ENCODE results near the gene GLP2R.

GLP2R gene

DNA sequence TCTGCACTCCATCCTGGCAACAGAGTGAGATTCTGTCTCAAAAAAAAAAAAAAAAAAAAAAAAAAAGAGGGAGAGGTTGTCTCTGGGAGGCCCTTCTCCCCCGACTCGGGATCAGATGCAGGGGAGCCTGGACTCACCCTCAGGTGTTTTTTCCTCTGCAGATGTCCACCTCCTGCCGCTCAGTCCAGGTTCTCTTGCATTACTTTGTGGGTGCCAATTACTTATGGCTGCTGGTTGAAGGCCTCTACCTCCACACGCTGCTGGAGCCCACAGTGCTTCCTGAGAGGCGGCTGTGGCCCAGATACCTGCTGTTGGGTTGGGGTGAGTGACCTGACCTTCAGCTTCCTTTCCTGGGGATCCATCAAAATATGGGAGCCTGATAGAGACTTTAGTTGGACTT, 34.1 kb downstream of the GLP2R start:
- no peak for DNase-seq

DNA sequence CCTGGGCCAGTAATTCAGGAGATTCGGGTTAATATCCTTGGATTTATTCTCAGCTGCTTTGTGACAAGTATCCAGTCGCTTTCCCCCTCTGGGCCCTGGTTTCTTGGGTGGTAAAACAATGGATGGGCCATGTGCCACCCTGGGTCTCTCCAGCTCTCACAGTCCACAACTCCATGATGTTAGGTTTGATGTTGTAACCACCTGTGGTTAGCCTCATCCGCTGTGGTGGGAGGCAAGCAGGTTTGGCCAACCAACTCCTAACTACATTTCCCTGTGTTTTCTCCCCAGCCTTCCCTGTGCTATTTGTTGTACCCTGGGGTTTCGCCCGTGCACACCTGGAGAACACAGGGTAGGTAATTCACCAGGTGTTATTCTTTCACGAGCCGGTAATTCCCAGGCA, 35.1 kb downstream of the GLP2R start:
- DNase-seq: no peak

DNA sequence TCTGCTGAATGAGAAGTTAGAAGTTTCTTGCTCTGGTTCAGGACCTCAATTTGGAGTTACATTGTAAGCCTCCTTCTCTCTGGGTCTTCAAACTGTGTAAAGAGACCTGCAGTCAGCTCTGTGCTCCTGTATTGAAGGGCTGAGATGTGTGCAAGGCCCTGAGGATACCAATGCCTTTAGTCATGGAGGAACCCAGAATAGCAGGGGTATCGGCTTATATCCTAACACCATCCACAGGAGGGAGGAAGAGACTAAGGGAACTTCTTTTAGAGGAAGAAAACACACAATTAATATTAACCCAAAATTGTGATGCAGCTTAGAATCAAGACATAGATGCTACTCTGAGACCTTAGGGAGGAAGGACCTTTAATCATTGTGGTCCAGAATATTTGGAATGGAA, 36.5 kb downstream of the GLP2R start:
- DNase-seq: no peak

DNA sequence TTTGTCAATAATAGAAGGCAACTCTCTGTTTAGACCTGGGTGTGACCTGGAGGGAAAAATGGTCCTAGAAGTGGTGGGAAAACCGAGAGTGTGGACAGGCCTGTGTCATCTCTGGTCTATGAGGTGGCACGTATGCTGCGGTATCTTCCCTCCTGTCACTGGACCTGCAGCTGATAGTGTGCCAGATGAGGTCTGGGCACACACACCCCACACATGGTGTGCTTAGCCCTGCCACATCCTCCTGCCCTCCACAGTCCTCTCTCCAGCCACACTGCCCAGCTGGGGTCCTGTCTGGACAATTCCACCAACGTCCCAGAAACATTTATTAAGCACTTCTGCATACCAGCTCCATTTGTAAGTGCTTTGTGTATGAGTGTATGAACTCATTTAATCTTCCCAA, 37.2 kb downstream of the GLP2R start:
- DNase-seq: no peak

DNA sequence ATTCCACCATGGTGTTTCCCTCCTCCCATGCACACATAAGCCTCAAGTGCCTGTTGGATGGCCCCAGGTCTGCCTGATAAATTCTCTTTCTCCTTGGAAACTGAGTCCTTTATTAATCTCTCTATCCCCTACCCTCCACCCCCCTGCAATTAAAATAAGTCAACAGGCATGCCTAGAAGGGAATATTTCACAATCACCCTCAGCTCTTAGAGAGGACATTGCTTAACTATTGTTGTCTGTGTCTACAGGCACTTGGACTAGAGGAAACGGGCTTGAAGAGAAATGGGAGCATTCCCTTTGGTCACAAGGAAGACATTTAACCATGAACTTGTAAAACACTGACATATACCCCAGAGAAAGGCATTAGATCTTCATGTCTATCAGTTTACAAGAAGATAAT, 39.9 kb downstream of the GLP2R start:
- DNase-seq: no peak

DNA sequence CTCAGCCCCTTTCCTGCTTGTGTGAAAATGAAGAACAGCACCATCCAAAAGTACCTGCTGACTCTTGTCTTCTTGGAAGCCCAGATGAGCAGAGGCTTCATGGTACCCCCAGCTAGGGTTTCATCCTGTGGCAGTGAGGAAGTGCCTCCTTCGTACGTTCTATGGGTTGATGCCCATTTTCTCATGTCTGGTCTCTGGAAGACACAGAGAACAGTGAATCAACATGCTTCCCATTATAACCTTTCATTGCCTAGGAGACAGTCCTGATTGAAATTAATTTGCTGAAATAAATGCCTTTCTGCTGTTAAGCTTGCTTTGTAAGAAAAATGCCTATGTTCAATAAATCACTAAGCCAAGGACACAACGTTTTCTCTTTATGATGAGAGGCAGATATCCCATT, 42.8 kb downstream of the GLP2R start:
- DNase-seq: no peak

DNA sequence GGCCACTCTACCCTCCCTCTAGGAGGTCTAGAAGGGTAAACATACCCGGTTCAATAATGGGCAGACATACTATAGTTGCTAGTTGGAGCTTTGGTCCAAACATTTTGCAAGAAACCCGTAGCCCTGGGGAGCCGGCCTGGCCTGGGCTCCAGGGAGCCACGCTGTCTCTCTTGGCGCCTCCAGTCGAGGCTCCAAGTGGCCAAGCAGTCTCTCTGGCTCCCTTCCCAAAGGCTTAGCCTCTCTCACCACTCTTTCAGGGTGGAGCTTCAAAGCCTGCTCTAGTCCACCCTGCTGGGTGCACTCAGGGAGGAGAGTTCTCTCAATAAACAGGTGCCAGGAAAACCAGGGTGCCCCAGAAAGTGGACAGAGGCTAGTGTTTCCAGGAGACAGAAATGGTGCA, 47.1 kb downstream of the GLP2R start:
- no peak for DNase-seq

DNA sequence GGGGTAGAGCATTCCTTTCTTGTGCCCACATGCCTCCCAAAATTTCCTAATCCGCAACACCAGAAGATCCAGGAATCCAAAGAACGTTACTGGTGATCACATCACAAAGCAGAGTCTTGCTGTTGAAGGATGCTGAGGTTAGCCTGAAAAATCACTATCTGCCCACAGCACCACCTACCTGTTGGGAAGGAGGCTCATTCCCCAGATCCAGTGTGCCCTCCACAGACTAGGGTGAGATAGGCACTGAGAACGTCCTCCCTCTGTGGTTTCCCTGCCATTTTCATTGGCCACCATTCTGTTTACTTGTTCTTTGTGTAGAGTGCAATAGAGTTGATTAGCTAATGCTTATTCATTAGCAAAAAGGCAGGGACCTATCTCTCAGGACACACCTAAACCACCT, 49.0 kb downstream of the GLP2R start:
- no peak for DNase-seq

DNA sequence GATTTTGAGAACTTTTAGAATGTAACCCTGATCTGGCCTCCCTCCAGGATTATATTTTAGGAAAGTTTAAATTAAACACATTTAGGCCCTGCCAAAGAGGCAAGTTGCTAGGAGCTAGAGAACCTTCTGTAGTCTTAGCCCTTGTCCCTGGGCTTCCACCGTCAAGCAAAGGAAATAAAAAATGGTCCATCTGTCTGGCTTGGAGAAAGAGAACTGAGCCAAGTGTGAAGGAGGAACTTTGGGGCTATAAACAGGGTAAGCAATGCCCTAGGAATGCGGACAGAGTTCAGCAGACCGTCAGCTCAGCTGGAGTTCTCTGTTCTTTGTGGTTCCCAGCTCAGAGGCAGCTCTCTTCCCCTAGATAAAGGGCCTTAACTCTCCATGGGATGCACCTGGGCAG, 49.7 kb downstream of the GLP2R start:
- no peak for DNase-seq

DNA sequence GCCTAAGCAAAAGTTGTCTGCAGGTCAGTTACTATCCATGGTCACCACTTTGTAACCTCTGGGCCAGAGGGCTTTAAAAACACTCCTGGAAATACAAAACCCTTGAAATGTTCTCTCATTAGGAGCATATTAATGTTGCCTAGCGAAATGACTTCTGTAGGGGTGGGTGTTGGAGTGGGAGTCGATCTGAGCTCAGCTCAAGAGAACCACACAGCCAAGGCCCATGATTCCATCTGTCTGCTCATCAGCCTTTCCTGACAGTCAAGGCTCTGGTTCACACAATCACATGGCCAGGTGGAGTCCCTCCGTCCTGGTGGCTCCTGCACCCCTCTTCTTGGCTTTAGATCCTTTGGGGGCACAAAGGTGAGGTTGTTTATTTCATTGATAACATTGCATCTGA, 52.6 kb downstream of the GLP2R start:
- no peak for DNase-seq

DNA sequence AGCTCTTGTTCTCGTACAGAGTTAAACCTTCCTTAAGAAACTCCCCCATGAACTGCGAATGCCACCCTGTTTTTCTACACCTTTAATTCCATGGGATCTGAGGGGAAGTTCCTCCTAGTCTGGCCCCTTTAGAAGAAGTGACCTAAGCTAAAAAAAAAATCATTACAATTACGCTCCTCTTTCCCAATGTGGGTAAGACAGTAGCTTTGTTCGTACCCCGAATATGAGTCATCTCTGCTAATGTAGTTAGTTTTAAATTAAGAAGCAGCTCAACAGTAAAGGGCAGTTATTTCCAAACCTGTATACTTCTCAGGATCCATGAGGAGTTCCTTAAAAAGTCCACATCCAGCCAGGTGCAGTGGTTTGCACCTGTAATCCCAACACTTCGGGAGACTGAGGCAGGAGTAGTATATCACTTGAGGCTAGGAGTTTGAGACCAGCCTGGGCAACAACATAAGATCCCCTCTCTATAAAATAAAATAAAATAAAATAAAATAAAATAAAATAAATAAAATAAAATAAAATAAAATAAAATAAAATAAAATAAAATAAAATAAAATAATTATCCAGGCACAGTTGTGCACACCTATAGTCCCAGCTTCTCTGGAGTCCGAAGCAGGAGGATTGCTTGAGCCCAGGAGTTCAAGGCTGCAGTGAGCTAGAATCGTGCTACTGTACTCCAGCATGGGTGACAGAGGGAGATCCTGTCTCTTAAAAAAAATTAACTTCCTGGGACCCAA, 53.2 kb downstream of the GLP2R start:
- DNase-seq: no peak

DNA sequence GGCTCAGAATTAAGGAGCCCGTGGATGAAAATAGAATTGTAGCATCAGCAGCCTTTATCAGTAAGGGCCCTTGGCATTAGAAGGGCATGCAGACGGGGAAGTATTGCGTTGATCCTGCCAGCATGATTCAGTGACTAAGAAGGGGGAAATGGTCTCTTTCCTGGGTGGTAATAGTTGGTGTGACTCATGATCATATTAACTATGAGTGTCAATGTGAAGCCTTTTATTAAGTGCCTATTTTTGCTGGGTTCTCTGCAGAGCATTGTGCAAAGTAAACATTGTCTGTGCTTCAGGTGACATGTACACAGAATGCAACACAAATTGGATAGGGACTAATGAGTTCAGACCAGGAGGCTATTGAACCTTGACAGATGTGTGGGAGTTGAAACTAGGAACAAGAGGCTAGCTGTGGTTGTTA, 54.9 kb downstream of the GLP2R start:
- no peak for DNase-seq

DNA sequence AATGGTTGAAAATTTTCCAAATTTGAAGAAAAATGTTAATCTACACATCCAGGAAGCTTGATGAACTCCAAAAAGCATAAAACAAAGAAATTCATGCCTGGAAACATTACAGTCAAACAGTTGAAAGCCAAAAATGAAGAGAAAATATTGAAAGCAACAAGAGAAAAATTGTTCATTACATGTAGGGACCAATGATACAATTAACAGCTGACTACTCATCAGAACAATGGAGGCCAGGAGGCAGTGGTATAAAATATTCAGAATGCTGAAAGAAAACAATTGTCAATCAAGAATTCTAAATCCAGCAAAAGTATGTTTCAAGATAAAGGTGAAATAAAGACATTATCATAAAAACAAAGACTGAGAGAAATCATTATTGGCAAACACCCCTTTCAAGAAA, 57.7 kb downstream of the GLP2R start:
- no peak for DNase-seq

DNA sequence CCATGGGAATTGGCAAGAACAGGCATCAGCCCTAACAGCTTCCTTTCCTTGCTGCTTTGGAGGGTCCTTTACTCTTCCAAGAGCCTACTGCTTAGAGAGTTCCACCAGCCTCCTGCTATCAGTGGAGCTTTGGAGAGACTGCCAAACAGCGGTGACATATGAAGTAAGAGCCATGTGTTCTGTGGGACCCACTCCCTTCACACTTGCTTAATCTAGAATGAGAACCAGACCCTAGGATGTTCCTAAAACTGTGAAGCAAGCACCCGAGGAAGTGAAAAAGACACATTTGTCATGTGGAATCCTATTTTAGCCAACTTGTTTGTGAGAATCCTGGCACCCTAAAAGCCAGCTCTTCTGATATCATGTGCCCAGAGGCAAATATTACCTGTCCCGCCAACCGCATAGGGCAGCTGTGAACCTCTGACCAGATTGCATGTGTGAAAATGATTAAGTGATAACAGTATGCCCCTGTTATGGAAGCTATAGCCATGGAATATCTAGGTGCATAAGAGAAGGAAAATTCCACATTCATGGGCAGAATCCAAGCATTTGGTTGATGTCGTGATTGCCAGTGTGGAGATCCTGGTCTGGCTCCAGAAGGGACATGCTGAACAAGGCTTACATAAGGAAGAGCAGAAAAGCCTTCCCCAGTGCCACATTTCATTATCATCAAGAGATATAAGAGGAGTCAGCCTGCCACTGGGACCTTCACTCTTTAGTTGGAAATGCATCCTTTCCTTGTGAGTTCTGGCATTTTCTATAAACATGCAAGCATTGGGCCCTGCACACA, 60.6 kb downstream of the GLP2R start:
- DNase-seq: no peak

DNA sequence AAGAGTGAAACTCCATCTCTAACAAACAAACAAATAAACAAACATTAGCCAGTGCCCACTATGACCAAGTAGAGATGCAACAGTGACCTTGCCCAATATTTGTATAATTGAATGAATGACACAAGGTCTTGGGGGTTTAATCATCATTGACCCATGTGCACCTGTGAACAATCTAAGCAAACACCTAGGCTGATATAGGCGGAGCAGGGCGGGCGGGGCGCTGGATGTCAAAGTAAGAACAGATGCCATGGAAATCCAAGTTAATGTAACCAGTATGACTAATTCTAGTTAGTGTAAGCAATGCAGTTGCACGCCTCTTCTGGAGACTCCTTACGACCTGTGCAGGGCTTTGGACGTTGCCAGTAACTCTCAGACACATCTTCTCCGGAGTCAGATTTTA, 61.8 kb downstream of the GLP2R start:
- no peak for DNase-seq

DNA sequence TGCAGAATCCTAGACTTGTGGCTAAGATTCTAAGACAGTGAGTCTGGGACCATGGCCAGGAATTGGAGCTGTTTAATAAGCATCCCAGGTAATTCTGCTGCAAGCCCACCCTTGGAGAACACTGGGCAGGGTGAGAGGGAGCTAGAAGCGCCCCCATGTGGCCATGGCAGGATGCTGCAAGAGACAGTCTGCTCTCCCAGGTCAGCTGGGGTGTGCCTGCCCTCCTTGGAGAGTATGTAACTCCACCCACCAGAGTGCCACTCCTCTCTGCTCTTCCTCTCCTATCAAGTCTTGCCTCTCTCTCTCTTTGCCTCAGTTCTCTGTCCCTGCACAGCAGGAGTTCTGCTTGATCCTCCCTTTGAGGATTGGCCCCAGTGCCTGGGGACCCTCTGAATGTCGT, 64.4 kb downstream of the GLP2R start:
- no peak for DNase-seq

DNA sequence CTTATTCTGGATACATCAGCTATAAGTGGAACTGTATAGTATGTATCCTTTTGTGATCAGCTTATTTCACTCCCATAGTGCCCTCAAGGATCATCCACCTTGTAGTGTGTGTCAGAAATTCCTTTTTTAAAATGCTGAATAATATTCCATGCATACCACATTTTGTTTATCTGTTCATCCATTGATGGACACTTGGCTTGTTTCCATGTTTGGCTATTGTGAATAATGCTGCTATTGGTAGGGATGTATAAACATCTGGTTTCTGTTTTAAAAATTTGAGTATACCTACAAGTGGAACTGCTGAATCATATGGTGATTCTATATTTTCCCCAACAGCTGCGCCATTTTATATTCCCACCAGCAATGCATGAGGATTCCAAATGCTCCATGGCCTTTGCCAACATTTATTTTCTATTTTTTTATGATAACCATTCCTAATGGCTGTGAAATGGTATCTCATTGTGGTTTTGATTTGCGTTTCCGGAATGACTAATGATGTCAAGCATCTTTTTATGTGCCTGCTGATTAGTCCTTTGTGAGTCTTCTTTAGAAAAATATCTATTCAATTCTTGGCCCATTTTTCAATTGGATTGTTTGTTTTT, 67.8 kb downstream of the GLP2R start:
- no peak for DNase-seq

DNA sequence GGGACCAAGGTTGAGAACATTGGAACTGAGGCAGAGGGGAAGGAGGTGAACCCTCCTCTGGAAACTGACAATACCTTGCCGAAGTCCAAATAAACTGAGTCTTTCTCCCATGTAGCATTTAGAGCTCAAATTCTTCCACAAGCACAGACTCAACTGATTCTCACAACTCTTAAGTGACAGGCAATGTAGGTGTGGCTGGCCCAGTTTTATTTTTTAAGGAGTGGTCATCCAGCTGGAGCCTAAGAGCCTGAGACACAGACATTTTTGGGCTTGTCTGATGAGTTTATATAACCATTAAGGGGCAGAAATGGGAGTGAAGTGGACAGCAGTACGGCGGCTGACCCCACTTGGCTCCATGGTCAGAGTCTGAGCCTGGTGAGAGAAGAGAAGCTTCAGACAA, 68.5 kb downstream of the GLP2R start:
- DNase-seq: no peak

DNA sequence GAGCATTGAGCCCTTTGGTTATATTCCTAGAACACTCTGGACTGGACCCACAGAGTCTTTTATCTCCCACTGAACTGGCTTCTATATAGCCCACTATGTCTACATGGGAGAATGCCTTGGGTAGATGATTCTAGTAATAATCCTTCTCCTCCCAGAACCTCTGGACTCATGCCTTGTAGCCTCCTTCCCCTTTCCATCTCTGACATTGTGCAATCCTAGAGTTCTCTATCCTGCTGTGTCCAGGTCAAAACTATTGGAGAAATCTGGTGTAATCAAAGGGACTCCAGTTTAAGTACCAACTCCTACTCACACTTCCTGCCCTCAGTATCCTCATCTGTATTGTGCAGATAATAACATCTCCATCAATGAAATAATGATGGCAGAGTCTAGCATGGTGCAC, 70.2 kb downstream of the GLP2R start:
- no peak for DNase-seq

DNA sequence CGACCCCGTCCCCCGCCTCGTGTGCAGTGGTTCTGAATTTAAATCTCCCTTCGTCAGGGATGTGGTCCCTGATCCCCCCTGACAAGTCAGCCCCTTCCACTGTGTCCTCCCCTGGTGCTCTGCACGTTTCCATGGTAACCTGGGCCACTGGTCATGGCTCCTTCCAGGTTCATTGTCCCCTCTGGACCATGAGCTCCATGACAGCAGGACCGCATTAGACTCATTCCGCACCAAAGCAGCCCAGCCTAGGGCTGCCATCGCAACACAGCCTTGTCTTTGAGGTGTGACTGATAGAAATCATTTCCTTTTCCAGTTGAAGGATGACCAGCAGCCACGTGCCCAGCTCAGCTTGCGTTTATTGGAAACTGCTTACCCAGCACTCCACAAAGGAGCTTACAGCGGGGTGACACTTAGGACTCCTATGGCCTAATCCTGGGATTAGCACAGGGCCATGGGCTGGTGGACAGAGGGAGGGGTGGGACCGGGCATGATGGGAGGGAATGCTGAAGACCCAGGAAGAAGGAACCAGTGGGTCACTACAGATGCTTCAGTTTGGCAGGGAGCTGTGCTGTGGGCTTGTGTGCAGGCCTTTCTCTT, 71.7 kb downstream of the GLP2R start:
- DNase-seq: no peak

DNA sequence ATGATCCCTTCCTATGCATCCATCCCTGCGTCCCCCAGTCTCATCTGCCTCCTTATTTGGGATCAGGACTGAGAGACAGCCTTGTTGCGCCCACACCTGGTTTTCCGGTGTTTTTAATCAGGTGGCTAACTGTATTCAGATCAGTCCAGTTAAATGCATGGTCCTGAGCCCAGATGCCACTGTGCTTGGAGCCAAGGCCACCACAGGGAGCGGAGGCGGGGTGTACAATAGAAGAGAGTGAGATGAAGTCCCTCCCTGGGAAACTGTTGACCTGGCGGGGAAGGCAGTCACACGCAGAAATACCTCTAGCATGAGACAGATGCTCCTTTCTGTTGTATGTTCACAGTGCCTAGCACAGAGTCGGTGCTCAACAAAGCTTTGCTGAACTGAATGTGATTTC, 73.1 kb downstream of the GLP2R start:
- DNase-seq: no peak

DNA sequence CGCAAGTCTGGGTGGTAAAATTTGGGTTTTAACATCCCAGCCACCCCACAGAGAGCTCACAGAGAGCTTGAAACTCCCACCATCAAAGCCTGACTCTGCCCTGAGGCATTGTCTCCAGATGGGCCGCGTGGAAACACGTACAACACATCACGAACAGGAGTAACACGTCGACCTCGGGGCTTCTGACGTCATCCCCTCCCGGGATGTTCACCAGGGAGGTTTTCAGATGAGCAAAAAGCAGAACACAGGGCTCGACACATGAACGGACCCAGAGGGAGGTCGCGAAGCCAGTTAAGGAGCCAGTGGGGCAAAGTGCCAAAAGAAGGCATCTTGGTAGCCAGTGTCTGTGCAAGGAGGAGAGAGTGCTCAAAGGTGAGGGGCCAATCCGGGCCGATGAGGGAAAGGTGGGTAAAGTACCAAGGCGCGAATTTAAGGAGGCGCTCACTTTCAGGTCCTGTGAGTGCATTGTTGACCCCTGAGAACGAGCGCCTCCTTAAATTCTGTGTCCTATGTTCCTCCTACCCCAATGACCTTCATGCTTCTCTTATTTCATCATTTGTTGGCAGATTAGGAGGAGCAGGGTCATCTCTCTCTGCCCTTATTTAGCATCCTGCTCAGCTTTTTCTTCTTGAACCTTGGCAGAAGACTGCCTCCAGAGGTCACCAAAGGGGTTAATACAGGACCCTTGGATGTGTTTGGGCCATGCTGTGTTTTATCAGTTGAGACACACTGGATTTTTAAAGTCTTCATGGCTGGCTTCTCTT, 73.7 kb downstream of the GLP2R start:
- DNase-seq: no peak

DNA sequence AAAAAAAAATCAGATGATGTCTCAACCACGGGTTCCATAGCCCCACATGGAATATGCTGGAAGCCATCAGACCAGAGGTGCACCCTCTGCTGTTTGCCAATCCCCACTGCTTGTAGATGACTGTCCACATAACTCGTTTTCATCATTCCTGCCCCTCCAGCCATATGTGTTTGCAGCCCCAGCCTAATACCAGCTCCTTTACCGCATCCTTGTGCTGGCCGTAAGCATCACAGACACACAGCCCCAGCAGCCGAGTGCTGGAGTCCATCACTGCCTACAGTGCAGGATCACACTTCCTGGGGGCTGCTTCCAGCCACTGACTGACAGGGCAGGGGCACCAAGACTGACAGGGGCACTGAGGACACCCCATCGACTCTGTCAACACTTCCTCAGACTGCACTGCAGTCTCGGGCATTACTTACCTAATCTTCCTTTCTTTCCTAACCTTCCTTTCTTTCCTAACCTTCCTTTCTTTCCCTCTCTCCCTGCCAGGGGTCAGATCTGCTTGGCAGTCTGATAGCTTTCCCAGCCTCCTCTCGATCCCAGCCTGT, 74.4 kb downstream of the GLP2R start:
- no peak for DNase-seq

Measured in T-helper 9 cell (primary cell).